Activated CD4-positive, alpha-beta T cell treated with anti-CD3 and anti-CD28 coated beads, Interleukin-2, amount 10 ng/mL, durations not matched to agents 7 days and 5 days (primary cell): ENCODE data around the gene UPK3BL1. TPM values are rescaled to one million over a fixed set of nuclear protein-coding genes. Genes with fewer than 3 reads are reported as not detected.
"Not testable (repeated sequence)": the region's sequence is repeated elsewhere in the genome, so short reads cannot be mapped to it uniquely, and the experiment has no call there.

Source experiments
- CTCF ChIA-PET: fragments of 350-600 bp; sonication (Branson Sonifier 250); formaldehyde crosslinking; loops from one replicate; lab custom pipeline; 2021; ENCODE audit warnings: antibody characterized with exemption; lab: Charles Lee
- POLR2A ChIA-PET: fragments of 350-600 bp; sonication (Branson Sonifier 250); formaldehyde crosslinking; loops from one replicate; lab custom pipeline; 2021; ENCODE audit warnings: antibody characterized with exemption; lab: Charles Lee
- DNase-seq: peaks from one replicate; pipeline ENCODE4 v3.0.0-alpha.2; 2020
- H3K27ac Mint-ChIP-seq: one replicate; pipeline ENCODE4 v1.8.0; 2021; ENCODE audit warnings: mild to moderate bottlenecking, moderate library complexity, mixed read lengths
- H3K27me3 Mint-ChIP-seq: one replicate; pipeline ENCODE4 v1.8.0; 2021; ENCODE audit warnings: mixed read lengths
- H3K36me3 Mint-ChIP-seq: one replicate; pipeline ENCODE4 v1.8.0; 2021; ENCODE audit warnings: low read depth, mixed read lengths
- H3K4me1 Mint-ChIP-seq: one replicate; pipeline ENCODE4 v1.8.0; 2021; ENCODE audit warnings: mixed read lengths
- H3K4me3 Mint-ChIP-seq: one replicate; pipeline ENCODE4 v1.8.0; 2021; ENCODE audit warnings: mild to moderate bottlenecking, moderate library complexity, mixed read lengths
- H3K9me3 Mint-ChIP-seq: one replicate; pipeline ENCODE4 v1.8.0; 2021; ENCODE audit warnings: mixed read lengths
- total RNA-seq, 2 experiments: library from RNA; stranded (reverse); gene quantifications; one replicate each; pipeline ENCODE4 v1.2.3, GENCODE V29; 2021

UPK3BL1 gene, protein sequence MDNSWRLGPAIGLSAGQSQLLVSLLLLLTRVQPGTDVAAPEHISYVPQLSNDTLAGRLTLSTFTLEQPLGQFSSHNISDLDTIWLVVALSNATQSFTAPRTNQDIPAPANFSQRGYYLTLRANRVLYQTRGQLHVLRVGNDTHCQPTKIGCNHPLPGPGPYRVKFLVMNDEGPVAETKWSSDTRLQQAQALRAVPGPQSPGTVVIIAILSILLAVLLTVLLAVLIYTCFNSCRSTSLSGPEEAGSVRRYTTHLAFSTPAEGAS
- total RNA-seq: 1 to 10 TPM in 1 of 2 experiments, not detected in 1; 9.4 TPM

DNA sequence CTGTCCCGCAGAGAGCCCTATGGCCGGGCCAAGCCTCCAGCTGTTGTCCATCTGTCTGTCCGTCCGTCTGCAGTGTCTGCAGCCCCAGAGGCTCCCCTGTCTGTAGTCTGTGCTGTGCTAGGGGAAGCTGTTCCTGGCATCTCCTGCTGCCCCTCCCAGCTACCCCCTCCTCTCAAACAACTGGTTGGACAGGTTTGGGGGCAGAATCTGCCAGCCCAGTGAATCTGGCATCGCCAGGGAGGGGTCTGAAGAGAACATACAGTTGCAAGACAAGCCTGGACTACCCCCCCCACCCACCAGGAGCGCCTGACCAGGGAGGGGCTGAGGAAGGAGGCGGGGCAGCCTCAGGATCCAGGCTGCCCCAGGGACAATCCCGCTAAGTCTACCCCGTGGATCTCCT lies at the start of gene UPK3BL1:
Gene UPK3BL1, minus strand, starts transcription at position 101 of the 400 bp plus-strand sequence. Its CDS starts 50 bp downstream, at position 51.
- POLR2A ChIA-PET, H3K27ac Mint-ChIP-seq, H3K9me3 Mint-ChIP-seq, H3K4me1 Mint-ChIP-seq, H3K27me3 Mint-ChIP-seq, H3K36me3 Mint-ChIP-seq, H3K4me3 Mint-ChIP-seq, CTCF ChIA-PET, DNase-seq: not testable (repeated sequence)

DNA sequence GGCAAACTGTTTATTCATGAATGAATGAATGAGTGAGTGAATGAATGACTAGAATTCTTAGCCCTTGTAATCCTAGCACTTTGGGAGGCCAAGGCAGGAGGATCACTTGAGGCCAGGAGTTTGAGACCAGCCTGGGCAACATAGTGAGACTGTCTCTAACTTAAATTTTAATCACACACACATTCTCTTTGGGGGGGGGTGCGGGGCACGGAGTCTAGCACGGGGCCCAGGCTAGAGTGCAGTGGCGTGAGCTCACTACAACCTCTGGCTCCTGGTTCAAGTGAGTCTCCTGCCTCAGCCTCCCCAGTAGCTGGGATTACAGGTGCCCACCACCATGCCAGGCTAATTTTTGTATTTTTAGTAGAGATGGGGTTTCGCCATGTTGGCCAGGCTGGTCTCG lies 48.0 kb upstream of the UPK3BL1 start:
- H3K4me3 Mint-ChIP-seq, H3K9me3 Mint-ChIP-seq, H3K36me3 Mint-ChIP-seq, DNase-seq, POLR2A ChIA-PET, CTCF ChIA-PET, H3K27ac Mint-ChIP-seq, H3K4me1 Mint-ChIP-seq, H3K27me3 Mint-ChIP-seq: not testable (repeated sequence)

DNA sequence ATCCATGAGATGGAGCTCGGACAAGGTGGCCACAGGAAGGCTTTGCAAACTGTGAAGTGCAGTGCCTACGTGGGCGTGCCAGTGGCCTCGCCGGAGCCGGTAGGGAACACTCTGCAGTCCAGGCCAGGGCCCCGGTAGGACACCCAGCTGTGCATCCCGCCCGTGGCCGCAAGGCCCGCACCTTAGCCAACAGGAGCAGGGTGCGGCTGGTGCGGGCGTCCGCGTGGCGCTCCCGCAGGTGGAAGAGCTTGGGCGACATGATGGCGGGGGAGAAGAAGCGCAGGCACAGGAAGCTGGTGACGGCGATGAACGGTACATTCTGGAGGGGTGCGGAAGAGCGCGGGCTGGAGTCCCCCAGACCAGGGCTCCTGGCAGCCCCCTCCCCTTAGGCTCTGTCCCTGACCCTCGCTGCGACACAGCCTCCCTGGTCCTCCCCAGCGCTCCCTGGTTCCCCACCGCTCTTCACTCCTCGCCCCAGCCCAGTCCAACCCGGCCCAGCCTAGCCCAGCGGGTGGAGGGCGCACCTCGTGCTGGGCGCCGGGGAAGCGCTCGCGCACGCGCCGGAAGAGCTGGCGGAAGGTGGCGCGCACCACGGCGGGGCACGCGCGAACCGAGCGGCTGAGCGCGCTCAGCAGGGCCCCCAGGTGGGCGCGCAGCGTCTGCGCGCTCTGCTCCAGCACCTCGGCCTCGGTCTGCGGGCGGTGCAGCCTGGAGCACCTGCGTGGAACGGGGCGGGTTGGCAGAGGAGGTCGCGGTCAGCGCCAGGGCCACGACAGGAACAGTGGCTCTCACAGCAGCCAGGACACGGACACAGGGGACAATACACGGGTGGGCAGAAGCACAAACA lies 47.1 kb upstream of the UPK3BL1 start:
- H3K9me3 Mint-ChIP-seq, POLR2A ChIA-PET, H3K36me3 Mint-ChIP-seq, H3K4me1 Mint-ChIP-seq, H3K27me3 Mint-ChIP-seq, CTCF ChIA-PET: not testable (repeated sequence)
- peak; percentile 51 for DNase-seq
- peak overlapping the region; percentile 70 for H3K4me3 Mint-ChIP-seq
- peak overlapping the region; percentile 90 for H3K27ac Mint-ChIP-seq

DNA sequence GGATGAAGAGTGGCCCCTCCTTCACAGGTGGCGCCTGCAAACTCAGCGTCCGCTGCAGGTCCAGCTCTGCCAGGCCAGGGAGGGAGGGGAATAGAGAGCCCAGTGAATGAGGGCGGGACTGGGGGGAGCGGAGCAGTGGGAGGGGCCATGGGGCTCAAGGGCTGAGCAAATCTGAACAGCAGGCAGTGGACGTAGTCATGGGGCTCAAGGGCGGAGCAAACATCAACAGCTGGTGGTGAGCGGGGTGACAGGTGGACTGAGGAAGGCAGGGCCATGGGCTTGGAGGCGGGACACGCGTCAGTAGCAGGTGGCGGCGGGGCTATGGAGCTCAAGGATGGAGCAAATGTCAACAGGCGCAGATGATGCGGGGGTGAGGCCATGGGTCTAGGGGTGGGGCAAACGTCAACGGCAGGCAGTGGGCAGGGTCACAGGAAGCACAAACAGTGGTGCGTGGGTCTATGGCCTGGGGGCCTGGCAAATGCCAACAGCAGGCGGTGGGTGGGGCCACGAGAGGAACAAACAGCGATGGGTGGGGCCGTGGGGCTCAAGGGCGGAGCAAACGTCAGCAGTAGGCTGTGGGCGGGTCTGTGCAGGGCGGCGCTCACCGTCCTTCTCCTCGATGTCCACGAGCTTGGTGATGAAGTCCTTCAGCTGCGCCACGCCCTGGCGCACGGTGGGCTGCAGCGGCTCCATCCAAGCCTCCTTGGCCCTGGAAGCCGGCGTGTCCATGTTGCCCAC lies 45.9 kb upstream of the UPK3BL1 start:
- H3K27ac Mint-ChIP-seq, POLR2A ChIA-PET, H3K36me3 Mint-ChIP-seq, H3K9me3 Mint-ChIP-seq, CTCF ChIA-PET, H3K4me3 Mint-ChIP-seq, H3K4me1 Mint-ChIP-seq, H3K27me3 Mint-ChIP-seq: not testable (repeated sequence)
- peak; percentile 23 for DNase-seq

DNA sequence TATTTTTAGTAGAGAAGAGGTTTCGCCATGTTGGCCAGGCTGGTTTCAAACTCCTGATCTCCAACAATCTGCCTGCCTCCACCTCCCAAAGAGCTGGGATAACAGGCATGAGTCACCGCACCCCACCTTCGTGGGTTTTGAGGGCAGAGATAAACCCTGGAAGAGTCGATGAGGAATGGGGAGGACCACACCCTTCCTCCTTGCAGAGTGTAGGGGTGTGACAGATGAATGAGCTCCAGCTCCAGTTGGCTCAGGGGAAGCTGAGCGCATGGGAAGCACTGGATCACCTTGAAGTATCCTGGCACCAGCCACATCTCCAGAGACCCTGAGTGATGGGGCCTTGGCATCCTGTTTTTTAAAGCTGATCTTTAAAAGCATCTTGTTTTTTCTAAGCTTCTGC lies 40.0 kb upstream of the UPK3BL1 start:
- H3K27ac Mint-ChIP-seq, DNase-seq, H3K27me3 Mint-ChIP-seq, H3K4me1 Mint-ChIP-seq, CTCF ChIA-PET, H3K36me3 Mint-ChIP-seq, H3K4me3 Mint-ChIP-seq, H3K9me3 Mint-ChIP-seq, POLR2A ChIA-PET: not testable (repeated sequence)

DNA sequence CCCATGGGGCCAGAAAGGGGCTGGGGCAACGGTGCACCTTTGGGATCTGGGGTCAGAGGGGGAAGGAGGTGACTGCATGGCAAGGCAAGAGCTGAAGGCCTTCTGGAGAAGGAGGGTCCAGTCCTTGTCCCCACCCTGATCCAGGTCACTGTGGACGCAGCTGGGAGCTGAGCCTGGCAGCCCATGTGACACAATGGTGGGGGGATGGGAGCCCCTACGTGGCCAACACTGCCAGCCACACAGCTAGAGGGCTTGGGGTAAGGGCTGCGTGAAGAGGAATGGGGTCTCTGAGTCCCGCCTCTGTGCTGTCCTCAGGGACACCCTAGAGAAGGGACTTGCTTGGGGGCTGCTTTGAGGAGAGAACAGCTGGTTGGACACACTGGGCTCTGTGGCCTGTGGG lies 38.2 kb upstream of the UPK3BL1 start:
- POLR2A ChIA-PET, CTCF ChIA-PET, H3K4me3 Mint-ChIP-seq, DNase-seq, H3K27ac Mint-ChIP-seq, H3K27me3 Mint-ChIP-seq, H3K36me3 Mint-ChIP-seq, H3K4me1 Mint-ChIP-seq, H3K9me3 Mint-ChIP-seq: not testable (repeated sequence)

DNA sequence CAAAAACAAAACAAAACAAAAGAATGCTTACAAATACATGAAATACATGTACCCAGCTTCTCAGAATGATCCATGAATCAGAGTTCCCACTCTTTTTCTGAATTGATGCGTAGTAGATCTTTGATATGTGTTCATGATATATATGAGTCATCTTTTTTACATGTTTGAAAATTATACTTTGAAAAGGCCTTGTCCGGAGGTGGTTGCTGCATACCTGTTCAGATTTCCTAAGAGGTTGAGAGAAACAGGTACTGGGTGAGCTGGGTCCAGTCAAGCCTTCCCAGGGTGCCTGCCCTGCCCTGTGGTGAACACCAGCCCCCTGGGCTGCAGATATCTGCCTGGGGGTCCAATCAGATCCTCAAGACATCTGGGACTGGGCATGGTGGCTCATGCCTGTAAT lies 33.0 kb upstream of the UPK3BL1 start:
- CTCF ChIA-PET, H3K4me3 Mint-ChIP-seq, POLR2A ChIA-PET, DNase-seq, H3K36me3 Mint-ChIP-seq, H3K4me1 Mint-ChIP-seq, H3K27ac Mint-ChIP-seq, H3K27me3 Mint-ChIP-seq, H3K9me3 Mint-ChIP-seq: not testable (repeated sequence)

DNA sequence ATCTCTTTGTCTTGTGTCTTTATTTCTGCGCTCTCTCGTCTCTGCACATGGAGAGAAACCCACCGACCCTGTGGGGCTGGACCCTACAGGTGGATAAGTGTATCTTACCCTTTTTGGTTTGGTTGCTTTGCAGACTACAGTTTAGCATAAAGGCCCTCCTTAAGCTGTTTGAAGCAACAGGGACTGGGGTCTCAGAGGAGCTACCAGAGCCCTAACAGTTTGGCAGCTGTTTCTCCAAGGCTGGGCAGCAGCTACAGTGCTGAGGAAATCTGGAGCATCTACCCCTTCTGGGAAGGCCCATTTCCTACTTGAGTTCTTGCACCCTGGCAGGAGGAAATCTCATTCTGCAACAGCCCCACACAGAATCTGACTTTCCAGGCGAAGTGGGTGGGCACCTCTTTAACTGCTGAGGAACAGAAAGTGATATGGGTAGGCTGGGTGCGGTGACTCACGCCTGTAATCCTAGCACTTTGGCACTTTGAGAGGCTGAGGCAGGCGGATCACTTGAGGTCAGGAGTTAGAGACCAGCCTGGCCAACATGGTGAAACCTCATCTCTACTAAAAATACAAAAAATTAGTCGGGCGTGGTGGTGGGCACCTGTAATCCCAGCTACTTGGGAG lies 31.0 kb upstream of the UPK3BL1 start:
- H3K36me3 Mint-ChIP-seq, POLR2A ChIA-PET, H3K27ac Mint-ChIP-seq, DNase-seq, H3K4me1 Mint-ChIP-seq, H3K9me3 Mint-ChIP-seq, H3K27me3 Mint-ChIP-seq, H3K4me3 Mint-ChIP-seq, CTCF ChIA-PET: not testable (repeated sequence)

DNA sequence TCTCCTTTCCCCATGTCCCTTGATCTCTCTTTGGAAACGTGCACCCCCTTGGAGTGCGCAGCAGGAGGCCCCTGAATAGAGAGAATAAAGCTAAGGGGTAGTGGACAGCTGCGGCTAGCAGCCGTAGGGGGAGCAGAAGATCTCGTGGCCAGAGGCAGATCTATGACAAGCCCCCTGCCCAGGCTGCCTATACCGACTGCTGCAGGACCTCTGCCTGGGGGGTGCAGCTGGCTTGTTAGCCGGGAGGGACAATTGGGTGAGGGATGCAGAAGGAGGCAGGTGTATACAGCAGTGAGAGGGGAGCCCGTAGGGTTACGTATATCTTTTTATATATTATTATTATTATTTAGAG lies 29.3 kb upstream of the UPK3BL1 start:
- H3K36me3 Mint-ChIP-seq, H3K9me3 Mint-ChIP-seq, DNase-seq, H3K27ac Mint-ChIP-seq, CTCF ChIA-PET, H3K27me3 Mint-ChIP-seq, H3K4me1 Mint-ChIP-seq, POLR2A ChIA-PET: not testable (repeated sequence)
- peak overlapping the region; percentile 91 for H3K4me3 Mint-ChIP-seq

DNA sequence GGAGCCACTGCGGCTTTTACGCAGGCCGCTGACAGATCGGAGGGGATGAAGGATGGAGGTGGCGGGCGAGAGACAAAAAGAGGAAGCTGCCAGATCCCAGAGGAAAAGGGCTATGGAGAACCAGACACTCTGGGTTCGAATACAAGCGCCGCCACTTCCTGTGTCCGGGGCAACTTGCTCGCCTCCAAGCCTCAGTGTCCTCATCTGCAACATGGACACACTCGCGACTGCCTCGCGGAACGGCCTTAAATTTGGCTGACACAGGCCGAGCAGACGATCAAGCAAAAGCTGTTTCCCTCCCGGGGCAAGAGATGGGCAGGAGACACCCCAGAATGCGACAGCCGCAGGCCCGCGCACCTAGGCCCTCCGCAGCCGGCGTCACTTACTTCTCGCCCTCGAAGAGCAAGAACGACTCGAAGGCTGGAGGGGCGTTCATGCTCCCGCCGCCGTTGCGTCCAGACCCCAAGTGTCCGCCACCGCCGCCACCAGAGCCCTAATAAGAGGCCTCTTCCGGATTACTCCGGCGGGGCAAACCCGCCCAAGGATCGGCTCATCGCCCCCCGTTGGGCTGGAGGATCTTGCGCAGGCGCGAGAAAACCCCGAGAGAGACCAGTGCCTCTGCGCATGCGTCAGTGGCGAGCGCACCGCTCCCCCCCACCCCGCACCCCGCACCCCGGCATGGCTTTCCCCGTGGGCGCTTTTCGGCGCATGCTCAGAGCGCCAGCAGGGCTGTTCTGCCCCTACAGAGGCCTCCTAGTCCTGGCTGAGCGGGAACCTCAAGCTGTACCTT lies 28.8 kb upstream of the UPK3BL1 start, which contains the start of gene POLR2J2:
Gene POLR2J2, minus strand, starts transcription at position 498 of the 790 bp plus-strand sequence. Its CDS starts 62 bp downstream, at position 436.
- Mint-ChIP-seq H3K27ac (peak within 1 kb of the TSS; percentile 93), H3K4me3 (peak within 1 kb of the TSS; percentile 91)
- peak; percentile 99 for DNase-seq
- H3K9me3 Mint-ChIP-seq, H3K27me3 Mint-ChIP-seq, H3K36me3 Mint-ChIP-seq, H3K4me1 Mint-ChIP-seq, CTCF ChIA-PET, POLR2A ChIA-PET: not testable (repeated sequence)

DNA sequence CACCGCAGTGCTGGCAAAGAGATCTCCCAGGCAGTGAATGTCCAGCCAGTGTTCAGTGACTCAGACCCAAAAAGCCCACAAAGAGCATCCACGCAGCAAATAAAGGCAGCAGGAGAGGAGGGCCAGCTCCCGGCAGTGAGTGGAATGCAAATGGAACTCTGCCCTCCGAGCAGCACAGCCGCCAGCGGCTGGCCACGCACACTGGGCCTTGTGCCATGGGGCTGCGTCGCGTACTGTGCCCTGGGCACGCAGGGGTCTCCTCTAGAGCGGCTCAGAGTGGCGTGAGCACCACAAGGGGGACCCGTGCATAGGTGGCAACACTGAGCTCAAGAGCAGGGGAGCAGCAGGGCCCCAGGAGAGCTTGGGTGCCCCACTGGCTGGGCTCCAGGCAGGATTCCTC lies 24.9 kb upstream of the UPK3BL1 start:
- H3K36me3 Mint-ChIP-seq, DNase-seq, H3K9me3 Mint-ChIP-seq, H3K4me3 Mint-ChIP-seq, H3K27me3 Mint-ChIP-seq, CTCF ChIA-PET, H3K27ac Mint-ChIP-seq, POLR2A ChIA-PET, H3K4me1 Mint-ChIP-seq: not testable (repeated sequence)

DNA sequence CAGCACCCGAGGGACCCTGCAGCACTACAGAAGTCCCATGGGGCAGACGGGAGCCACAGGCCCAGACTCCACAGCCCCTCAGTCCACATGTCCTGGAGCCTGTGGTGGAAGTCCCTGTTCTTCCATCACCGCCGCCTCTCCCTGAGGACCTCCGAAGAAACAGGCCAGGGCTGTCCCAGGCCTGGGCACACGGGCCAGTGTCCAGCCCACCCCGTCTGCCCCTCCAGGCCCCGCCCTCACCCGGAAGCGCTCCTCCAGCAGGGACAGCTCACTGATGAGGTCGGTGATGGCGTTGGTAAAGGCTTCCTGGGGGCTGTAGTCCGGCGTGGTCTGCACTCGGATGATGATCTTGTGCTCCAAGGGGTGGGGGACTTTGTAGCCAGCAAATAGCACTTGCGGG lies 24.3 kb upstream of the UPK3BL1 start:
- H3K4me3 Mint-ChIP-seq, DNase-seq, POLR2A ChIA-PET, H3K27me3 Mint-ChIP-seq, H3K27ac Mint-ChIP-seq, CTCF ChIA-PET, H3K9me3 Mint-ChIP-seq, H3K36me3 Mint-ChIP-seq, H3K4me1 Mint-ChIP-seq: not testable (repeated sequence)
